Vagina (tissue), 2 donors: ENCODE data around the gene ATG9B.

Experiments used
- POLR2A ChIP-seq, 2 donors: fragments of 450-650 bp; IDR thresholded peaks; one replicate each; pipeline ENCODE4 v1.6.1; 2017; ENCODE audit warnings: antibody characterized with exemption in 2 of 2, mild to moderate bottlenecking in 2 of 2, moderate library complexity in 2 of 2
- TF ChIP-seq, protein P1 (sequence below), 3 experiments: fragments of 450-650 bp in 2 of 3; fragments of 200-600 bp in 1 of 3; sonication (generic) in 1 of 3; IDR thresholded peaks; one replicate each; pipeline ENCODE4 v1.5.1; 2017 to 2019; ENCODE audit warnings: antibody characterized with exemption in 3 of 3, mild to moderate bottlenecking in 2 of 3, moderate library complexity in 2 of 3

DNA sequence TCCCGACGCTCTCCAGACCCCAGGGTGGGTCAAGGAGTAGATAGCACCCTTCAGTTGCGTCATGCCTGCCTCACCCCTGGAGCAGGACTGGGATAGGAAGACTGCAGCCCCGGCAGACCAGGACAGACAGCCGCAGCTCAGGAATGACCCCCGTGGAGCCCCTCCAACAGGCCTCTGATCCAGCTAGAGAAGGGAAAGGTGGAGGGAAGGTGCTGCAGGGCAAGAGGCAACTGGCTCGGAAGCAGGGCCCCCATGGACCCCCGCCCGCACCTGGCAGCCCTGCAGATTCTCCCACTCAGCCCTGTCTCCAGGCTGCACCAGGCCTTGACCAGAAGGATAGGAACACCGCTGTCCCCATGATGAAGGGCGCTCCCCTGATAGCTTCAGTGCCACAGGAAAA lies 53.9 kb downstream of the ATG9B start:
- TF ChIP-seq POLR2A (IDR thresholded peaks at IDR 0.05), result no peak
- TF ChIP-seq, protein P1, sequence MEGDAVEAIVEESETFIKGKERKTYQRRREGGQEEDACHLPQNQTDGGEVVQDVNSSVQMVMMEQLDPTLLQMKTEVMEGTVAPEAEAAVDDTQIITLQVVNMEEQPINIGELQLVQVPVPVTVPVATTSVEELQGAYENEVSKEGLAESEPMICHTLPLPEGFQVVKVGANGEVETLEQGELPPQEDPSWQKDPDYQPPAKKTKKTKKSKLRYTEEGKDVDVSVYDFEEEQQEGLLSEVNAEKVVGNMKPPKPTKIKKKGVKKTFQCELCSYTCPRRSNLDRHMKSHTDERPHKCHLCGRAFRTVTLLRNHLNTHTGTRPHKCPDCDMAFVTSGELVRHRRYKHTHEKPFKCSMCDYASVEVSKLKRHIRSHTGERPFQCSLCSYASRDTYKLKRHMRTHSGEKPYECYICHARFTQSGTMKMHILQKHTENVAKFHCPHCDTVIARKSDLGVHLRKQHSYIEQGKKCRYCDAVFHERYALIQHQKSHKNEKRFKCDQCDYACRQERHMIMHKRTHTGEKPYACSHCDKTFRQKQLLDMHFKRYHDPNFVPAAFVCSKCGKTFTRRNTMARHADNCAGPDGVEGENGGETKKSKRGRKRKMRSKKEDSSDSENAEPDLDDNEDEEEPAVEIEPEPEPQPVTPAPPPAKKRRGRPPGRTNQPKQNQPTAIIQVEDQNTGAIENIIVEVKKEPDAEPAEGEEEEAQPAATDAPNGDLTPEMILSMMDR (IDR thresholded peaks at IDR 0.05), result no peak
